Activated CD4-positive, alpha-beta T cell treated with anti-CD3 and anti-CD28 coated beads, Interleukin-2, amount 50 U/mL, for 24 hours (primary cell): ENCODE measurements around the gene GNG4.
"Not testable (repeated sequence)": the region's sequence is repeated elsewhere in the genome, so short reads cannot be mapped to it uniquely, and the experiment has no call there.

ENCODE experiments used
- DNase-seq, 2 donors: peaks; one replicate each; pipeline ENCODE4 v3.0.0-alpha.2; 2020; ENCODE audit warnings: low read depth in 1 of 2, low spot score in 1 of 2

GNG4 gene

DNA sequence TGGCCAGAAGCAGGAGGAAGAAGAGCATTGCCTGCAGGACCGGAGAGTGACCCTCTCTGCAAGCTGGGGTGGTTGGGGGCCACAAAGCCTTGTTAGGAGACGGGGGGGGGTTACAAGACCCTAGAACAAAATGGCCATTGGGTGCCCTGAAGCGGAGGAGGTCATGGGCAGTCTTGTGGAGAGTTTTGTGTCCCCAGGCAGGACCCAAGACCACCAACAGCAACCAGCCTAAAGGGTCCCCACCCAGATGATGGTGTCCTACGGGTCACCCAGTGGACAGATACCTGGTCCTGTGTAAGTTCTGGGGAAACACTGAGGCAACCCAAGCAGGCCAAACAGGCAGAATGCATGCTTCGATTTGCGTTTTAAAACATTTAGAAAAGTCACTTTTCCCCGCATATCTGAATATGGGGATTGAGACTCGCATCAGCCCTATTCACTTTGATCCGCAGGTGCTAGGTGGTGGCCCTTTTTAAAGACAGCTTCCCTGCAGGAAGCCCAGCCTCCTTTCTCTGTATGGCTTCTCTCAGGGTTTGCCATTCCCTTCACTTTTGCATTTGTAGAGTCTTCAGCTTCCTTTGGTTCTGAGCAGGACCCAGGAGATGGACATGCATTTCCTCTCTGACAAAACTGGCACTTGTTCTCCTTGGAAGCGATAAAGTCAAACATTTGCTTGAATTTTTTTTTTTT lies 21.1 kb downstream of the GNG4 start:
- no peak for DNase-seq

DNA sequence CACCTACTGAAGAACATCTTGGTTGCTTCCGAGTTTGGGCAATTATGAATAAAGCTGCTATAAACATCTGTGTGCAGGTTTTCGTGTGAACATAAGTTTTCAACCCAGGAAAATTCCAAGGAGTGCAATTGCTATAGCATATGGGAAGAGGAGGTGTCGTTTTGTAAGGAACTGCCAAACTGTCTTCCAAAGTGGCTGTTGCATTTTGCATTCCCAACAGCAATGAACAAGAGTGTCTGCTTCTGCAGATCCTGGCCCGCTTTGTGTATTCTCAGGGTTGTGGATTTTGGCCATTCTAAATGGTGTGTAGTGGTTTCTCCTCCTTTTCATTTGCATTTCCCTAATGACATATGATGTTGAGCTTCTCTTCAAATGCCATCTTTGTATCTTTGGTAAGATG lies 23.8 kb downstream of the GNG4 start:
- no peak for DNase-seq

DNA sequence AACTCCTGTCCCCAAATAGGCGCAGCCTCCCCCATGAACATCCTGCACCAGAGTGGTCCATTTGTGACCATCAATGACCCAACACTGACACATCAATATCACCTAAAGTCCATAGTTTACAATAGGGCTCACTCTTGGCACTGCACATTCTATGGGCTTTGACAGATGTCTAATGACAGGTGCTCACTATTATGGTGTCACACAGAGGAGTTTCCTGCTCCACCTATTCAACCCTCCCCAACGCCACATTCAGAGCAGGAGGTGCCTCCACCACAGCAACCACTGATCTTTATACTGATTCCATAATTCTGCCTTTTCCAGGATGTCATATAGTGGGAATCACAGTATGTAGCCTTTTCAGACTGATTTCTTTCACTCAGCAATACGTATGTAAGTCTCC lies 24.2 kb downstream of the GNG4 start:
- DNase-seq, result no peak

DNA sequence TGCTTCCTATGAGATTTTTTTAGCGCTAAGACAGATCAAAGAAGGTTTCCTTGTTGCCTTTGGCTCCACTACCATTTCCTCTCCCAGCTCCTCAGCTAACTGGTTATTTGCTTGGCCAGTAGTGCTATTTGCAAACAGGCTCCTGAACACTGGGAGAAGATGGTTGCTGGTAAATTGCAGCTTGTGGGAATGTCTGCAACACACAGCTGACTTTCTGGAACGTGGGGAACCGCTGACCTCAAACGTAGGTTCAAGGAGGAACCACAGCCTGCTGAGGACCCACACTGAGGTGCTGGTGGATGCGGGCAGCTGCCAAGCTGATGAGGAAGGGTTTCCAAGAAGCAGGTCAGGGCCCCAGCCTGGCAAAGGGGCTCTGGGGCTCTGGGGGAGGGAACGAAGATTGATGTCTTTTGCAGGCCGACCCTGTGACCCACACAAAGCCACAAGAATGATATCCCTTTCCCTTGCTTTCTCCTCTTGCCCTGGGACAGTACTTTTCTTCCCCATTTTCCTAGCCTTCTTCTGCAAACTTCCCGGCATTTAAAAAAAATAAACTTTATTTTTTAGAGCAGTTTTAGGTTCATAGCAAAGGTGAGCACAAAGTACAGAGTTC lies 24.8 kb downstream of the GNG4 start:
- DNase-seq, result no peak

DNA sequence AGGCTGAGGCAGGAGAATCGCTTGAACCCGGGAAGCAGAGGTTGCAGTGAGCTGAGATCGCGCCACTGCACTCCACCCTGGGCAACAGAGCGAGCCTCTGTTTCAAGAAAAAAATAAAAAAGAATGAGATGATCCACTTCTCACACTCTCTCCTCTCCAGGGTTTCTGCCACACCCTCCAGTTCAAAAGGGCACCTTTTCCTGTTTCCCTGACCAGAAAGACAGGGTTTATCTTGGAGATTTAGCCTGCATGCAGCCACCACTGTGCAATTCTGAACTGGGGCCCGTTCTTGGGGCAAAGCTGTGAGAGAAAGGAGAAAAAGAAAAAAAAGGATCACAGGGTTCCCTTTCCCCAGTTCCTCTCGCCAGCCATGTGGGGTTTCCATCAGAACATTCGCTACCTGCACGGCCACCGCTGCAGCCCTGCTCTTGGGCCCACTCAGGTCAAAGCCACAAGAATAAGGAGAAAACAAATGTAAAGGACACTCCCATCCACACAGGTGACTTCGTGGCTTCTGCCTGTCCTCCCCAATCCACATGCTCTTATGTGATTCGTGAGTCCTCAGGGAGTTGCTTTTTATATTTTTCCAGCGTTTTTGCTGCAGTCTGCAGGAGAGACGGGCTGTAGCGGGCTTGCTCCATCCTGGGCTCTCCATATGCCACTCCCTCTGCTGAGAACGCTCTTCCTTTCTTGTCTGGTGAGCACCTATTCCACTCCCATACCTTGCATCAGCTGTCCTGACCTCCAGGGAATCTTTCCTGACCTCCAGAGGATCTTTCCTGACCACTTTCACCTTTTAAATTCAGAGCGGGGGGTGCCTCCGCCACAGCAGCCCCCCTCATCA lies 26.4 kb downstream of the GNG4 start:
- DNase-seq, result no peak

DNA sequence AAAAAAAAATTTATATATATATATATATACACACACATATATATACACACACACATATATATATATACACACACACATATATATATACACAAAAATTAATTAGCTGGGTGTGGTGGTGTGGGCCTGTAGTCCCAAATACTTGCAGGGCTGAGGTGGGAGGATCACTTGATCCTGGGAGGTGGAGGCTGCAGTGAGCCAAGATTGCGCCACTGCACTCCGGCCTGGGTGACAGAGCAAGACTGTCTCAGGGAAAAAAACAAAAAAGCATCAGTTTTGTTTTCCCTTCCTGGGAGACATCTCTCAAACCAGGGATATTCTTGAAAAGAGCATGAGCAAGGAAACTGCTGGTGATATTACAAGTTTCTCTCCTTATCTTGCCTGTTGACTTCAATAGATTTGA lies 30.4 kb downstream of the GNG4 start:
- not testable (repeated sequence) for DNase-seq

DNA sequence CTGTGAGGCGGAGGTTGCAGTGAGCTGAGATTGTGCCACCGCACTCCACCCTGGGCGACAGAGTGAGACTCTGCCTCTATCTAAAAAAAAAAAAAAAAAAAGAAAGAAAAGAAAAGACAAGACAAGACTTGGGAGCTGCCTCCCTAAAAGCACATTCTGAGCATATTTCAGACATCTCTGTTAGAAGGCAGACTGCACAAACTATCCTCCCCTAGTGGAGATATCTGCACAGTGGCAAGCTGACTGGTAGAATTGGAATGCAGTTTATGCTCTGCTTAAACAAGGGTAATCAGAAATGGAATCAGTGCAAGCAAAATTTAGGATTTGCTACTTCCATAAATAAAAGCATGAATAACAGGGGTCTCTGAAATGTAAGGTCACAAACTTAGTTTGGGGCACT lies 31.8 kb downstream of the GNG4 start:
- no peak for DNase-seq

DNA sequence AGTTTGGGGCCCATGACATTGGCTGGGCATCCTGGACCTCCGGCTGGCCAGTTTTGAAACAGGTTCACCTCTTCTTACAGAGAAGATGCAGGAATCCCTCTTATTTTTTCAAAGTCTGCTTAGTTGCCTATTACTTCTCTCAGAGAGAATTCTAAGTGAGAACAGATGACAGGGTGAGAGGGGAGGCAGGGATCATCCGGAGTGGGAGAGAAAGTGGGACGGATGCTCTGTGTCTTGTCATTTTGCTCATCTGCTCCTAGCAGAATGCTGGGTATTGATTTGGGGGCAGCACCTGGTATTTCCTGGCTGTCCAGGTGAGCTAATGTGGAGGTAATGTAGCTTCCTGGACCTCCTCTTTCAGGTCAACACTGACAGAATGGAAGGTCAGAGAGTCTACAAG lies 32.4 kb downstream of the GNG4 start:
- no peak for DNase-seq

DNA sequence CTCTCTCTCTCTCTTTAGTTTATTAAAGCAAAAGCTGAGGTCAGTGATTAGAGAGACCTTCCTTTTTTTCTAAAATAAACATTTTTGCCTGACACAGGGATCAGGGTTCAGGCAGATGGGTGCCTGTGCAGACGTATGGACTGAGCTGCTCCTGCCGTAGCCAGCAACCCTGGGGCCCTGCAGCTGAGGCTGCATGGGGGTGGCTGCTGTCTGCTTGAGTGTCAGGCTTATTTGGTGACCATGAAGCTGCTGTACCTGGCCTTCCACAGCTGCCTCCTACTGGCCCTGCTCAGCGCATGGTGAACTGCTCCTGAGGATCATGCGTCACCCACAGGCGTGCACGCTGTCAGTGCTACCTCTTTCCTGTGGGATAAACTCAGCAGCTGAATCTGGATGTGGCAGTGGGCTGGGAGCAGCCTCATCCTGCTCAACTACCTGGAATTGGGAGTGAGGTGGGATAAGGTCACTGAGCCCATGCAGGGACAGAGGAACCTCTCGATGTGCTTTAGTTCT lies 35.1 kb downstream of the GNG4 start:
- DNase-seq, result no peak

DNA sequence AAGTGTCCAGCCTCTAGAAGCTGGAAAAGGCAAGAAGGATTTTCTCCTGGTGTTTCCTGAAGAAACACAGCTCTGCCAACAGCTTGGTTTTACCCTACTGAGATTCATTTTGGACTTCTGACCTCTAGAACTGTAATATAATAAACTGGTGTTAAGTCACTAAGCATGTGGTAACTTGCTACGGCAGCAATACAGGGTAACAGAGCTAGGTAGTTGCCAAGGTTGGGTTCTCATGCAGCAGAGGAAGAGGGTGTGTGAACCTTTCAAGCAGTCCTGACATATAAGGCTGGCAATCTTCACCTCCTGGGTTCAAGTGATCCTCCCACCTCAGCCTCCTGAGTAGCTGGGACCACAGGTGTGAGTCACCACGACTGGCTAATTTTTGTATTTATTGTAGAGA lies 36.0 kb downstream of the GNG4 start:
- DNase-seq, result no peak

DNA sequence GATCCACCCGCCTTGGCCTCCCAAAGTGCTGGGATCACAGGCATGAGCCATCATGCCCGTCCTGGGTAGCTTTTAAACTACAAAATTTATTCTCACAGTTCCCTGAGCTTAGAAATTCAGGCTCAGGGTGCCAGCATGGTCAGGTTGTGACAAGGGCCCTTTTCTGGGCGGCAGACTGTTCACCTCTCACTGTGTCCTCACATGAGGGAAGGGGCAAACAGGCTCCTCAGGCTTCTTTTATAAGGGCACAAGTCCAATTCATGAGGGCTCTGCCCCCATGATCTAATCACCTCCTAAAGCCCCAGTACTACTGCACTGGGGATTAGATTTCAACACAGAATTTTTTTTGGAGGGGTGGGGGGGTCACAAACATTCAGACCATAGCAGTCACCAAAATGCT lies 36.8 kb downstream of the GNG4 start:
- no peak for DNase-seq

DNA sequence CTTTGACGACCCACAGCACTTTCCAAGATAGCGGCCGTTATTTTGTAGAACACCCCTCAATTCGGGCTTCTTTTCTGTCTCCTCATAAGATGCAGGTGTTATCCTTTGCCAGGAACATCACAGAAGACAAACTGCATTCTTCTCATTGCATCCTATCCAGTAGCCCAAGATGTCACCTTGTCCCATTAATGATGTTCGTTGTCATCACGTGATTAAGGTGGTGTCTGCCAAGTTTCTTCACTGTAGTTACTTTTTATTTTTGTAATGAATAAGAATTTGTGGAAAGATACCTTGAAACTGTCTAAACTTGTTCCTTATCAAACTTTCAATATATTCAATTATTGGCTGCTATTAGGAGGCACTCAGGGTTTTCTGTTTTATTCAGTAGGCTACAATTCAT lies 39.4 kb downstream of the GNG4 start:
- DNase-seq, result no peak

DNA sequence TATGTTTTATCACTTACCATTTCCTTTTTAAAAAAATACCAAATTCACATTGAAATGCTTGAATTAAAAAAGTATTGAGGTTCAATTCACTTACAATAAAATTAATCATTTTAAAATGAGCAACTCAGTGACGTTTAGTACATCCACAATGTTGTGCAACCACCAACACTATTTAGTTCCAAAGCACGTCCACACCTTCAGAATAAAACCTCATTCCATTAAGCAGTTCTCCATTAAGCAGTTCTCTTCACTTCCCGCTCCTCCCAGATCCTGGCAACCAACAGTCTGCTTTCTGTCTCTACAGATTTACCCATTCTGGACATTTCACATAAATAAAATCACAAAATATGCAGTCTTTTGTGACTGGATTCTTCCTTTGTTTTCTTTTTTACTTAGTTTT lies 41.3 kb downstream of the GNG4 start:
- DNase-seq, result no peak

DNA sequence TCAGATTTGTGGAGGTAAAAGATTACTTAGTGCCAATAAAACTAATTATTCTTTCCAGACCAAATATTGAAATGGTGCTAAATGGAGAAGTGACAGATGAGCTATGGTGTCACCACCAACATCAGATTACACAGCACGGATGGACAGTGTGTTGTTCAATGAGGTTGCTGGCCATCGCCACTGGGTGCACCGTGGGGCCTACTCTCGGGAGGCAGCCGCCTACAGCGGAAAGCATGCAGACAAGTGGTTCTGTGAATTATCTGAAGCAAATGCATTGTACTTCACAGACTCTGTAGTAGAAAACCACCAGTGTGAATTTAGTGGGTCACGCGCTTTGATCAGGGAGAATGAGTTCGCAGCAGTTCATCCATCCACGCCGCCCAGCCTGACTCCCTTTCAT lies 42.3 kb downstream of the GNG4 start:
- no peak for DNase-seq

DNA sequence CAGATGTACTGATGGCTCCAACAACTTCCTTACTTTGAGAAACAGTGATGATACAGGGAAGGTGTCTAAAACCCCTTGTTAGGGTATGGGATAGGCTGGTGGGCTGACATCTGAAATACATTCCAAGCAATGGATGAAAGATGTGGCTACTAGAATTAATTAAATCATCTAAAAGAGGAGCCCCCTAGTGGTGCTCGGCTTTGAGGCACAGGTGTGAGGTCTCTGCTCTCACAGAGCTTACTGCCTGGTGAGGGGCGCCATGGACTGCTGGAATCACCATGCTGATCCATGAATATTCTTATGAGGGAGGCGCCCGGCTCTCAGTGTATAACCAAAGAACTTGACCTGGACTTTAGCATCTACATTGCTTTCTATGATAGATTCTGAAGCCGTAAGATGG lies 48.5 kb downstream of the GNG4 start:
- DNase-seq, result no peak

DNA sequence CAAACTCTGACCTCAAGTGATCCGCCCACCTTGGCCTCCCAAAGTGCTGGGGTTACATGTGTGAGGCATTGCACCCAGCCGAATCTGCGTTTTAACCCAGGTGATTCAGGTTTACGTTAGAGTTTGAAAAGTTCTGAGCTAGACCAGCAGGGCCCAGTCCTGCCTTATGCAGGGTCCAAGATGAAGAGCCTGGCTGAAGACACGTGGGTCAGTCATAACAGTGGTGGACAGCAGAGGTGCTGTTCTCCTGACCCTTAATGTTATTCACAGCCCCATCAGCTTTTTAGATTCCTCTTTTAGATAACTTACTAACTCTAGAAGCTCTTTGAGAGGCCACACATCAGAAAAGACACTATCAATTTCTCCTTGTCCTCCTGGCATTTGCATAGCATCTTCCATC lies 50.0 kb downstream of the GNG4 start:
- no peak for DNase-seq

DNA sequence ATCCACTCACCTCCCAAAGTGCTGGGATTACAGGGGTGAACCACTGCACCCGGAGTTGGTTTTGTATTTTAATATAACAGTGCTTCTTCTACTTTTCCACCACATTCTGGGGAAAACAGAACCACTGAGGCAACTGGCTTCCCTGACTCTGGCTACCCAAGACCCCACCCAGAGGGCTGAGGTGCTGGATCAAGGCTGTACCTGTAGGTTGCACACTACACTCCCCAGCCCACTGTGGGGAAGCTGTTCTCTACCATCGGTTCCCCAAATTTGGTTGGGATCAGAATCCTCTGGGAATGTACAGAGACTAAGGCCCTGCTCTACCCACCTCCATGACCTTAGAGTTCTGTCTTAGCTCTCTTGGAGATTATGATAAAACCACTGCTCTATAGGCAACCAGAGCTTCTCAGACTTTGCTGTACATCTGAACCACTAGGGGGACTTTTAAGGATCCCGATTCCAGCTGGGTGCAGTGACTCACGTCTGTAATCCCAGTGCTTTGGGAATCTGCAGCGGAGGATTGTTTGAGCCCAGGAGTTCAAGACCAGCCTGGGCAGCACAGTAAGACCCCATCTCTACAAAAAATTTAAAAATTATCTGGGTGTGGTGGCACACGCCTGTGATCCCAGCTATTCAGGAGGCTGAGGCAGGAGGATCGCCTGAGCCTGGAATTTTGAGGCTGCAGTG lies 51.6 kb downstream of the GNG4 start:
- DNase-seq, result no peak

DNA sequence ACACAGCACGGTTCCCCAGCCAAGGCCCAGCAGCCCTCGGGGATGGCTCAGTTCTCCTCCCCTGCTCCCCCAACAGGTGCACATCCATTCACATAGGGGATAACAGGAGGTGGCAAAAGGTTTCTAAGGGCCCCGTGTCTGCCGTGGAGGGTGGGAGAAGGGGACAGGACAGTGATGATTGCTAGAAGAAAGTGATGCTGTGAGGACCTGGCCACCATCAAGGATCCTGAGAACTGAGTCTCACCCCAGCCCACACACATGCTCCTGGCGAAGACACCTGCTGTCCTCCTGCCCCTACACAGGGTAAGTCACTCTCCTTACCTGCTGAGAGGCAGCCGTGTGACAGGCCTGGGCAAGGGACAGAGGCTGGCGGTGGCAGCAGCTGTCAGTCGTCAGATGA lies 54.5 kb downstream of the GNG4 start:
- DNase-seq, result no peak

DNA sequence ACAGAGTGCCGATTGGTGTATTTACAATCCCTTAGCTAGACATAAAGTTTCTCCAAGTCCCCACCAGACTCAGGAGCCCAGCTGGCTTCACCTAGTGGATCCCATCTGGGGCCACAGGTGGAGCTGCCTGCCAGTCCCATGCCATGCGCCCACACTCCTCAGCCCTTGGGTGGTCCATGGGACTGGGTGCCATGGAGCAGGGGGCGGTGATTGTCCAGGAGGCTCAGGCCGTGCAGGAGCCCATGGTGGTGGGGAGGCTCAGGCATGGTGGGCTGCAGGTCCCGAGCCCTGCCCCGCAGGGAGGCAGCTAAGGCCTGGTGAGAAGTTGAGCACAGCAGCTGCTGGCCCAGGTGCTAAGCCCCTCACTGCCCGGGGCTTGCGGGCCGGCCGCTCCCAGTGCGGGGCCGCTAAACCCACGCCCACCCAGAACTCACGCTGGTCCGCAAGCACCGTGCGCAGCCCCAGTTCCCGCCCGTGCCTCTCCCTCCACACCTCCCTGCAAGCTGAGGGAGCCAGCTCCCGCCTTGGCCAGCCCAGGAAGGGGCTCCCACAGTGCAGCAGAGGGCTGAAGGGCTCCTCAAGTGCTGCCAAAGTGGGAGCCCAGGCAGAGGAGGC lies 55.2 kb downstream of the GNG4 start:
- not testable (repeated sequence) for DNase-seq

DNA sequence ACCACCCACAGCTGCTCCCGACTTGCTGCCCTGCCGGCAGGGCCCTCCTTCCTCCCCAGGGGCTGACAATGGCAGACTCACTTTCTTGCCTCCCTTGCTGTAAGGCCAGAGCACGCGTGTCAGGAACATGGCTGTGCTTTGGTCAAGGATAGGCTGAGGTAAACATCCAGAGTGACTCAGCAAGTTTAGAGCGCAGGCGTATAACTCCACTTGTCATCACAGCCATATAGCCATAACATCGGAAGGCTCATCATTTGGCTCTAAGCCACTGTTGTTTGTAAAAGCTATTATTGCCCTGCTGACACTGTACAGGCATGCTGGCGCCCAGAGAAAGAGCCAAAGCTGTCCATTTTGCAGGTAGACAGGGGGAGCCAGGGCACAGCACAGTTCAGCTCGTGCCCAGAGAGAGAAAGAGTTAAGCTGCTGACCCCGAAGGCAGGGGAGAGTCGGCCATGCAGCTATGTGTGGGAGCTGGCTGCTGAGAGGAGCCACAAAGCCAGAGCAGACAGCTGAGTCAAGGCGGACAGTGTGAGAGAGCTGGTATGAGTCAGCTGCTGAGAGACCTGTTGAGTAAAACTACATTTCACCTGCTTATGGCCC lies 60.6 kb downstream of the GNG4 start:
- DNase-seq, result no peak

DNA sequence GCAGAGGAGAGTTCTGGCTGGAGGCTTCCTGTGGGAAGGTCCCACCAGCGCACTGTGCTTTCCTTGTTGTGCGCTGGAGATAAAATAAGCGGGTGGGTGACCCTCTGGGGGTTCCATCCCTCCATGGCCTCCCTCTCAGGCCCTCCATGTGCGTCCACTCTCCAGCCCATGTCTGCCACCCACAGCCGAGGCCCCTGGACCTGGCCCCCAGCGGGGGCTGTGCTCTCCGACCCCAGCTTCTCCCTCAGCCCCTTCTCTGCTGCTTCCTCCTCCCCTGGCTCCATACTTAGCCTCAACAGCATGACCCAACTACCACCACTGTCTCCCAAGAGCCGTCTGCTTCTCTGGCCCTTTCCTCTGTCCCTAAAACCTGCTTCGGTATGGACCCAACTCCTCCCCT lies 61.4 kb downstream of the GNG4 start:
- no peak for DNase-seq
